Bronchial epithelial cell (primary cell): Measurements from ENCODE around the gene PCLO. TPM values are rescaled to one million over a fixed set of nuclear protein-coding genes. Genes with fewer than 3 reads are reported as not detected.

ENCODE experiments used
- DNase-seq: peaks from one replicate; pipeline ENCODE4 v3.0.0-alpha.2; 2010; ENCODE audit warnings: low read depth
- FAIRE-seq: peaks from 2 replicates; lab custom pipeline; 2011; peaks lifted over from hg19 to GRCh38; lab: Jason Lieb, UNC
- H3K27me3 ChIP-seq: 2 replicates; pipeline ENCODE4 v1.5.1; 2011; ENCODE audit warnings: low read length; ENCODE audit not compliant: control insufficient read depth, insufficient read depth
- H3K36me3 ChIP-seq: 2 replicates; pipeline ENCODE4 v1.5.1; 2011; ENCODE audit warnings: low read length; ENCODE audit not compliant: control insufficient read depth, insufficient read depth
- H3K4me3 ChIP-seq: 2 replicates; pipeline ENCODE4 v1.5.1; 2011; ENCODE audit warnings: mild to moderate bottlenecking, low read depth, low read length, control low read depth
- CTCF ChIP-seq: IDR thresholded peaks from 2 replicates; pipeline ENCODE4 v1.5.1; 2011; ENCODE audit warnings: mild to moderate bottlenecking, moderate library complexity, low read length, control low read depth, inconsistent platforms; ENCODE audit not compliant: insufficient read depth, severe bottlenecking
- total RNA-seq: library from RNA; depleted of rRNA; stranded (reverse); fragments of >200 nt; gene quantifications from 2 replicates; pipeline ENCODE4 v1.2.1, GENCODE V29; 2014

Gene PCLO
- total RNA-seq, 1 donor from 2014 or later, result 0.79 TPM

- no peaks in the 10 kb centered on the region for H3K27me3 ChIP-seq
- DNase-seq, result no peak
- H3K36me3 ChIP-seq, result no peaks in the 10 kb centered on the region
- no peak overlapping the region for H3K4me3 ChIP-seq
- TF ChIP-seq CTCF, result no peak
- peak; percentile 18 for FAIRE-seq
Measured at GRCh38 chr7:82865856-82866255, 296.8 kb downstream of the PCLO start.

GRCh38 chr7:82859106-82859850 lies 303.4 kb downstream of the PCLO start:
- no peak for TF ChIP-seq CTCF
- peak; percentile 12 for DNase-seq
- no peak for FAIRE-seq
- no peak overlapping the region for H3K4me3 ChIP-seq
- no peaks in the 10 kb centered on the region for H3K36me3 ChIP-seq
- H3K27me3 ChIP-seq, result no peaks in the 10 kb centered on the region

DNA sequence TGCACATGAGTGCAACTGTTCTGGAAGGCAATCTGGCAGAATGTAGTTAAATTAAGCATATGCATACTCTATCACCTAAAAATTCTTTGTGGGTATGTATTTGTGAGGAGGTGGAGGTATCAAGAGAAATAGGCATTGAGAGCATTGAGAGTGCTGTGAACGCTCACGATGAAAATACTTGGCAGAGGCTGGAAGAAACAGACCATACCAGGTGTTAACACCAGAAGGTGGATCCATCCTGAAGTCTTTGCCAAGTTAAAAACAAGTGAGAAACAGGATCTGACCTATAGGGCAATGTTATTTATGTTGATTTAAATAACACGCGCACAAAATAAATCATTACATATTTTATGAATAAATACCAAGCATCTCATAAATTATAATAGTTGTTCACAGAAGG lies 311.6 kb downstream of the PCLO start:
- TF ChIP-seq CTCF, result no peak
- no peak for DNase-seq
- FAIRE-seq, result no peak
- Histone ChIP-seq H3K4me3 (no peak overlapping the region), H3K27me3 (no peaks in the 10 kb centered on the region), H3K36me3 (no peaks in the 10 kb centered on the region)

DNA sequence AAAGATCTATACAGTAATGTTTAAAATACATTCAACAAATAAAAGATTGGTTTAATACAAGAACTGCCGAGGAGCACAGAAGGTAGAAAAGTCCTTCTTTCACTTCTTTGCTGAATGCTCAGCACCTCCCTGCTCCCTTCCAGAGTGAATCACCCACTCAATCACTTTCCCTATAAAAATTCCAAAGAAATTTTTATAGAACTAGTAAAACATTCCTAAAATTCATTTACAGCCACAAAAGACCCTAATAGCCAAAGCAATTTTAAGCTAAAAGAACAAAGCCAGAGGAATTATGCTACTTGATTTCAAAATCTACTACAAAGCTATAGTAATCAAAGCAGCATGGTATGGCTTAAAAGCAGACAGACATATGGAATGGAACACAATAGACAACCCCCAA lies 320.9 kb downstream of the PCLO start:
- DNase-seq (no peak), FAIRE-seq (no peak)
- no peak overlapping the region for H3K4me3 ChIP-seq
- no peaks in the 10 kb centered on the region for H3K36me3 ChIP-seq
- TF ChIP-seq CTCF, result no peak
- H3K27me3 ChIP-seq, result no peaks in the 10 kb centered on the region

DNA sequence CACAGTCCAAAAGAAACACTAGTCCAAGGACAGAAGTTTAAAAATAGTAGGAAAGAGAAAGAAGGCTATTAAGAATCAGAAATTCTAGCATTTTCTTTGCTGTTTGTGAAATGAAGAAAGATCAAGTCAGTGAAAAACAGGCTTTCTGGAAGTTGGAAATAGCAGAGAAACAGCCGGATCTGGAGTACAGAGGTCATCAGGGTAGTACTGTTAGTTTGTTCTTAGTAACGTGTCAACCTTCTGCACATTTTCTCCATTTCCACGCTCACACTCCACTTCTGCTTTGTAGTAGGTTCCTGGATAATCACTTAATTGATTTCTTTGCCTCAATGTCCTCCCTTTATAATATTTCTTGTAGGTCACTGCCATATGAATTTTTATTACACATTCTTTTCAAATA lies 322.6 kb downstream of the PCLO start:
- no peaks in the 10 kb centered on the region for H3K27me3 ChIP-seq
- no peak overlapping the region for H3K4me3 ChIP-seq
- TF ChIP-seq CTCF, result no peak
- no peak for DNase-seq
- FAIRE-seq, result no peak
- H3K36me3 ChIP-seq, result no peaks in the 10 kb centered on the region

- Histone ChIP-seq H3K4me3 (no peak overlapping the region), H3K27me3 (no peaks in the 10 kb centered on the region), H3K36me3 (no peaks in the 10 kb centered on the region)
- DNase-seq, result no peak
- FAIRE-seq, result no peak
- TF ChIP-seq CTCF, result no peak
Measured at GRCh38 chr7:82839555-82839954, 323.1 kb downstream of the PCLO start.
